Anterior cingulate cortex (tissue), 58 donors: ENCODE data around the gene IQGAP1.
"Not testable (repeated sequence)": the region's sequence is repeated elsewhere in the genome, so short reads cannot be mapped to it uniquely, and the experiment has no call there.

Experiments used
- DNase-seq, 58 donors: peaks; one replicate each; lab custom pipeline; 2025; lab: John Stamatoyannopoulos, UW

Gene IQGAP1

GRCh38 chr15:90387534-90388461 lies at the start of gene IQGAP1:
Gene IQGAP1 (plus strand): TSS chr15:90388242. CDS start chr15:90388342, 100 bp downstream.
- peak; percentile 35 to 97 (median 92) for DNase-seq

GRCh38 chr15:90338532-90338931 lies 49.5 kb upstream of the IQGAP1 start:
- no peak for DNase-seq

- no peak for DNase-seq
Observed at GRCh38 chr15:90340345-90340744, 47.7 kb upstream of the IQGAP1 start.

GRCh38 chr15:90343302-90343790 lies 44.7 kb upstream of the IQGAP1 start:
- no peak for DNase-seq

GRCh38 chr15:90344662-90345061 lies 43.4 kb upstream of the IQGAP1 start:
- DNase-seq: no peak

- no peak for DNase-seq
Observed at GRCh38 chr15:90345857-90346256, 42.2 kb upstream of the IQGAP1 start.

GRCh38 chr15:90347431-90348065 lies 40.5 kb upstream of the IQGAP1 start:
- not testable (repeated sequence) for DNase-seq

- no peak for DNase-seq
Observed at GRCh38 chr15:90348456-90348855, 39.6 kb upstream of the IQGAP1 start.

- no peak for DNase-seq
Observed at GRCh38 chr15:90349072-90349471, 39.0 kb upstream of the IQGAP1 start.

GRCh38 chr15:90349821-90350220 lies 38.2 kb upstream of the IQGAP1 start:
- no peak for DNase-seq

- DNase-seq: peak in 4 of 58 donors; percentile 45 to 63 (median 52)
Observed at GRCh38 chr15:90351479-90352106, 36.4 kb upstream of the IQGAP1 start.

- DNase-seq: peak; percentile 23 to 94 (median 83)
Observed at GRCh38 chr15:90352107-90352893, 35.7 kb upstream of the IQGAP1 start, which contains the start of gene ZNF774. Gene ZNF774 (plus strand): TSS chr15:90352284. CDS start chr15:90354661, 2,377 bp downstream.

- no peak for DNase-seq
Observed at GRCh38 chr15:90354986-90355385, 33.1 kb upstream of the IQGAP1 start.

- no peak for DNase-seq
Observed at GRCh38 chr15:90358124-90359033, 29.7 kb upstream of the IQGAP1 start.

- no peak for DNase-seq
Observed at GRCh38 chr15:90360746-90361145, 27.3 kb upstream of the IQGAP1 start.

GRCh38 chr15:90362936-90363212 lies 25.2 kb upstream of the IQGAP1 start:
- peak in 2 of 58 donors; percentile 2 to 13 for DNase-seq

- no peak for DNase-seq
Observed at GRCh38 chr15:90364251-90364650, 23.8 kb upstream of the IQGAP1 start.

- no peak for DNase-seq
Observed at GRCh38 chr15:90365414-90366055, 22.5 kb upstream of the IQGAP1 start.

GRCh38 chr15:90367576-90367975 lies 20.5 kb upstream of the IQGAP1 start:
- DNase-seq: no peak
